Measurements from ENCODE around the gene RGS11. TPM values are rescaled to one million over a fixed set of nuclear protein-coding genes. Genes with fewer than 3 reads are reported as not detected.

RGS11 gene
- total RNA-seq, 1 donor from 2014 or later = 2.4 TPM

- Mint-ChIP-seq H3K4me3 (ENCODE audit: low read depth) (peak overlapping the region; percentile 42), H3K27ac (peak overlapping the region; percentile 91), H3K9me3 (ENCODE audit: low read depth) (no peaks in the 10 kb centered on the region), H3K4me1 (ENCODE audit: low read depth) (peaks cover 18% of the 10 kb centered on the region), H3K27me3 (no peaks in the 10 kb centered on the region), H3K36me3 (ENCODE audit: insufficient read depth) (peaks cover 27% of the 10 kb centered on the region)
- DNase-seq (ENCODE audit: low spot score, unreplicated experiment) = no peak
- no peak for TF ChIP-seq CTCF (IDR thresholded peaks at IDR 0.05; ENCODE audit: unreplicated experiment)
Observed at GRCh38 chr16:252366-253337, 23.1 kb downstream of the RGS11 start.

GRCh38 chr16:249431-249830 is 26.3 kb downstream of the RGS11 start:
- H3K36me3 Mint-ChIP-seq (ENCODE audit: insufficient read depth) = peaks cover 16% of the 10 kb centered on the region
- DNase-seq (ENCODE audit: low spot score, unreplicated experiment) = no peak
- H3K9me3 Mint-ChIP-seq (ENCODE audit: low read depth) = no peaks in the 10 kb centered on the region
- no peak for TF ChIP-seq CTCF (IDR thresholded peaks at IDR 0.05; ENCODE audit: unreplicated experiment)
- H3K4me3 Mint-ChIP-seq (ENCODE audit: low read depth) = no peak overlapping the region
- no peaks in the 10 kb centered on the region for H3K27me3 Mint-ChIP-seq
- H3K4me1 Mint-ChIP-seq (ENCODE audit: low read depth) = peaks cover 18% of the 10 kb centered on the region
- H3K27ac Mint-ChIP-seq = no peak overlapping the region

- peaks cover 9% of the 10 kb centered on the region for H3K4me1 Mint-ChIP-seq (ENCODE audit: low read depth)
- H3K36me3 Mint-ChIP-seq (ENCODE audit: insufficient read depth) = peaks cover 10% of the 10 kb centered on the region
- H3K27me3 Mint-ChIP-seq = no peaks in the 10 kb centered on the region
- TF ChIP-seq CTCF (IDR thresholded peaks at IDR 0.05; ENCODE audit: unreplicated experiment) = no peak
- H3K27ac Mint-ChIP-seq = no peak overlapping the region
- no peak overlapping the region for H3K4me3 Mint-ChIP-seq (ENCODE audit: low read depth)
- no peak for DNase-seq (ENCODE audit: low spot score, unreplicated experiment)
- no peaks in the 10 kb centered on the region for H3K9me3 Mint-ChIP-seq (ENCODE audit: low read depth)
Observed at GRCh38 chr16:247027-247426, 28.7 kb downstream of the RGS11 start.

- Mint-ChIP-seq H3K4me3 (ENCODE audit: low read depth) (no peak overlapping the region), H3K27me3 (no peaks in the 10 kb centered on the region), H3K36me3 (ENCODE audit: insufficient read depth) (peaks cover 3% of the 10 kb centered on the region), H3K4me1 (ENCODE audit: low read depth) (peaks cover 2% of the 10 kb centered on the region), H3K27ac (peak overlapping the region; percentile 80), H3K9me3 (ENCODE audit: low read depth) (no peaks in the 10 kb centered on the region)
- TF ChIP-seq CTCF (IDR thresholded peaks at IDR 0.05; ENCODE audit: unreplicated experiment) = no peak
- no peak for DNase-seq (ENCODE audit: low spot score, unreplicated experiment)
Observed at GRCh38 chr16:245105-245504, 30.6 kb downstream of the RGS11 start.

GRCh38 chr16:243348-243747 is 32.4 kb downstream of the RGS11 start:
- H3K4me1 Mint-ChIP-seq (ENCODE audit: low read depth) = peaks cover 2% of the 10 kb centered on the region
- no peak overlapping the region for H3K4me3 Mint-ChIP-seq (ENCODE audit: low read depth)
- no peak overlapping the region for H3K27ac Mint-ChIP-seq
- no peak for TF ChIP-seq CTCF (IDR thresholded peaks at IDR 0.05; ENCODE audit: unreplicated experiment)
- no peak for DNase-seq (ENCODE audit: low spot score, unreplicated experiment)
- H3K9me3 Mint-ChIP-seq (ENCODE audit: low read depth) = no peaks in the 10 kb centered on the region
- no peaks in the 10 kb centered on the region for H3K27me3 Mint-ChIP-seq
- peaks cover 3% of the 10 kb centered on the region for H3K36me3 Mint-ChIP-seq (ENCODE audit: insufficient read depth)

All from progenitor cell of endocrine pancreas (in vitro differentiated cells).